HuH-7.5 (cell line): Measurements from ENCODE around the gene BHLHE23.

Experiments
- DNase-seq: peaks from one replicate; pipeline ENCODE4 v3.0.0; 2011; ENCODE audit warnings: low spot score

Gene BHLHE23

DNA sequence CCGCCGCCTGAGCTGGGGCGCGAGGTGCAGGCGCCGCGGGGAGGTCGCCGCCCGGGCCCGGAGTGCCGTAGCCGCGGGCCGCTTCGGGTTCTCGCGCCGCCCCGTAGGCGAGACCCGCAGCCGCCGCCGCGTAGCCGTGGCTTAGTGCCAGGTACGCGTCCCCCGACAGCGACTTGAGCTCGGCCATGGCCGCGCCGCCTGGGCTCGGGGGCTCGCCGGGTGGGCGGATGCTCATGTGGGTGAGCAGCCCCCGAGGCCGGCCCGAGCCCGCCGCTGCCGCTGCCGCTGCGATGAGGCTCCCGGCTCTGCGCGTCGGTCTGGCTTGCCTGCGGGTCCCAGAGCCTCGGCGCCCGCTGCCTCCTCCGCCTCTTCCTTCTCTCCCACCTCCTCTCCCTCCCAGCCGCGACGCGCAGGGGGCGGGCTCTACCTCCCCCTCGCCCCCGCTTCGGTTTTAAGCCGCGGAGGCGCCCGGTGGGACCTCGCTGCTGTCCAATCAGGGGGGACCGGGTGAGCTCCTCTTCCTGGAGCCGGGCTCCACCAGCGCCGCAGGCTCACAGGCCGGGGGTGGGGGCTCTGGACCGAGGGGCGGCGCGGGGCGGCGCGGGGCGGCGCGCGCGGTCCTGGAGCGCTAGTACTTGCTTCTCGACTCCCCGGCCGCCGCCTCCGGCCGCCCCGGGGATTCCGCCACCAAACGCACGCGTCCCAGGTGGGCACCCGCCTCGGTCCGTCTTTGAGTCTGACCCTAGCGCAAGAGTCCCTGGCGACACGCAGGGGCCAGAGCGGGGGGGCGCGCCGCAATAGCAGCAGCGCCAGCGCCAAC lies at the start of gene BHLHE23:
Gene BHLHE23, minus strand, starts transcription at position 425 of the 820 bp plus-strand sequence. Its CDS starts 190 bp downstream, at position 235.
- DNase-seq = no peak

- DNase-seq = no peak
These were observed 48.9 kb upstream of the BHLHE23 start for GRCh38 chr20:63055575-63056235.

DNA sequence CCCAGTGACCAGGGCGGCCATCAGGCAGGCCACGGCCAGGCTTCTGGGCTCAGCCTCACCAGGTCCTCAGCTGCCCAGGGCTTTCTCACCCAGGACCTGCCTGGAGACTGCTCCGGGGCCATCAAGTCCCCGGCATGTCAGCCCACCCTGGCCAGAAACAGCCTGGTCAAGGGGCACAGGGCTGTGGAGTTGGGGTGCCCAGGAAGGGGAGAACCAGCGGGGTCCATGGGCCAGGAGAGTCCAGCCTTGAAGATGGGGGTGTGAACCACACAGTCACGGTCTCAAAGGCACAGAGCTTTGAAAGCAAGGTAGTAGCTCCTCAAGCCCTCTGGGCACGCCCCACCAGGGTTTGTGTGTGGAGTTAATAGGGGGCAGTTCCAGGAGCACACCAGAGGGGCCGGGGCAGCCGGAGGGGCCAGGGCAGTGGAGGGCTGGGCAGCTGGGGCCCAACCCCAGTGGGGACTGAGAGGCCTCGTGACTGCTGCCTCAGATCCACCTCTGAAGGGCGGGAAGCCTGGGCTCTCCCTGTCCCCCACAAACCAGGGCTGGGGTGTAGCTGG lies 48.0 kb upstream of the BHLHE23 start:
- no peak for DNase-seq

DNA sequence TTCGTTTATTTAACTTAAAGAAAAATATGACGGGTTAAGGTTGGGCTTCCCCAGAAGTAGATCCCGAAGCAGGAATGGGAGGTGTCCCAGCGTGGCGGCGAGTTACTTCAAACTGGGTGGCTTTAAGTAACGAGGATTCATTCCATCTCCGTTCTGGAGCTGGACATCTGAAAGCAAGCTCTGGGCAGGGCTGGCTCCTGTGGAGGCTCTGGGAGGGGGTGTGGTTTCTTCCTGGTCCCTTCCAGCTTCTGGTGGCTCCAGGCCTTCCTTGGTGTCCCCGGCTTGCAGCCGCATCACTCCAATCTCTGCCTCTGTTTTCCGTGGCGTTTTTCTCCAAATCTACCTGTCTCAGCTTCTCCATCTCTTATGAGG lies 47.3 kb upstream of the BHLHE23 start:
- DNase-seq = no peak

- DNase-seq = no peak
These were observed 46.8 kb upstream of the BHLHE23 start for GRCh38 chr20:63053432-63054102.

DNA sequence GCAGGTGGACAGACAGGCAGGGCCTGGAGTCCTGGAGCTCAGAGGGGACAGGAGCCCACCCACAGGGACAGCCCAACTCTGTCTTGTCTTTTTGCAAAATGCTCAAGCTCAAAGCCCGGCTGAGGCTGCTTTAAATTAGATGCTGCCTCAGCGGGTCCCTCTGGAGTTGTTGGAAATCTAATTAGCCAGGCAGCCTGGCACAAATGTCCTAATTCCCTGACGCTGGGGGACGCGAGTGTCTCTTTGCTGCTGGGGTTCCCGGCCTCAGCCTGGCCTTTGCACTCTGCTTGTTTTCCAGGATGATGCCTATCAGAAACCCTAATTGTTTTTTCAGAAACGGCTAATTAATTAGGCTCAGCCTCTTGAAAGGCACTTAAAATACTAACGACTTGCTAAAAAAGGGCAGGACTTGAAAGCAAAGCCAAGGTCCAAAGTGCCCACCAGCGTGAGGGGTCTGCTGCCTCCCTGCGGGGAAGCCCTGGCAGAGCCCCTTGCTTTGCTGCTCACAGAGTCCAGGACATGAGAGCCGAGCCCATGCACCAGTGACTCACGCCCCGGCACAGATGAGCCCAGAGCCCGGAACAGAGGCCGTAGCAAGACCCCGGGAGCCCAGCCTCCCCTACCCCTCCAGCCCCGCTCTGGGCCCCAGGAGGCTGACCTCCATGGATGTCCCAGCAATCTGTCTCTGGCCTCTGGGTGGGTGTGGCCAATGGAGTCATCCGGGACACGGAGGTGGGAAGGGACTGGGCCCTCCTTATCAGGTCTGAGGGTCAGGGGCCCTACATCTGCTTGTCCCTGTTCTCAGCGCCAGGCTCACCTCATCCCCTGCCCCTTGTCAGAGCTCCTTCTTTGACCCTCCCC lies 46.0 kb upstream of the BHLHE23 start:
- no peak for DNase-seq

DNA sequence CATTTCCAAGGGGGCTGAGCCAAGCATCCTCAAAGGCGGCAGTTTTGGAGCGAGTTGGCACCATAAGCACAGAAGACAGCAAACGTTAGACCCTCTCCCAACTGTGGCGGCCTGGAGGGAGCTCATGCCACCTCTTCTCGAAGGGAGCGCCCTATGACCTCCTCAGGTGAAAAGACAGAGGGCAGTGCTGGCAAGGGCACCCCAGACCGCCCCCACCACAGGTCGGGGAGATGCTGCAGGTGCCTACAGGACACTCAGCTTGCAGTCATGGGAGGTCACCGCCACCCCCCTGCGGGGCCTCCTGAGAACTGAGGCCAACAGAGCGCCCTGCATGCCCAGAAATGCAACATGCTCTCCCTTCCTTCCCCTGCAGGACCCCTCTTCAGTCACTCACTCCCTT lies 45.1 kb upstream of the BHLHE23 start:
- no peak for DNase-seq

DNA sequence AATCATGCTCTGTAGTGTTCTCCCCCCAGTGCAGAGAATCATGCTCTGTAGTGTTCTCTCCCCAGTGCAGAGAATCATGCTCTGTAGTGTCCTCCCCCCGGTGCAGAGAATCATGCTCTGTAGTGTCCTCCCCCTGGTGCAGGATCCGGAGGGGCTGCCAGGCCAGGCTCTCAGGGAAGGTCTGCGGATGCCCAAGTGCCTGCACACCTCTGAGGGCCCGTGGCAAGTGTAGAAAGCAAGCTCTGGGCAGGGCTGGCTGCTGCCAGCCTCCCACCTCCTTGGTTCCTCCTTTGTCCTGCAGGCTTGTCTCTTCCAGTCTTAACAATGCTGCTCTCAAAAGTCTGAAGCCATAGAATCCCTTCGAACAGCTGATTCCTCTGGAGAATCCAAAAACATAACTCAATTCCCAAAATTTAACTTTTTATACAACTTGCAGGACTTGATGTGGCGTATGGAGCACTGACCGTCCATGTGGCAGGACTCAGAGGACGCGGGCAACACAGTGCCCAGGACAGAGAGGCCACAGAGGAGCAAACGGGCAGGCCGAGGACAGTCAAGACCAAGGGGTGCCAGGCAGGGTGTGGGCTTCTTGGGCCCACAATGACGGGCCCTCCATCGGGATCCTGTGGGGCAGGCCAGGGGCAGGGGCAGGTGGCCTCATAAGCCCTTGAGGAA lies 44.6 kb upstream of the BHLHE23 start:
- no peak for DNase-seq

- no peak for DNase-seq
These were observed 43.6 kb upstream of the BHLHE23 start for GRCh38 chr20:63050406-63050805.

DNA sequence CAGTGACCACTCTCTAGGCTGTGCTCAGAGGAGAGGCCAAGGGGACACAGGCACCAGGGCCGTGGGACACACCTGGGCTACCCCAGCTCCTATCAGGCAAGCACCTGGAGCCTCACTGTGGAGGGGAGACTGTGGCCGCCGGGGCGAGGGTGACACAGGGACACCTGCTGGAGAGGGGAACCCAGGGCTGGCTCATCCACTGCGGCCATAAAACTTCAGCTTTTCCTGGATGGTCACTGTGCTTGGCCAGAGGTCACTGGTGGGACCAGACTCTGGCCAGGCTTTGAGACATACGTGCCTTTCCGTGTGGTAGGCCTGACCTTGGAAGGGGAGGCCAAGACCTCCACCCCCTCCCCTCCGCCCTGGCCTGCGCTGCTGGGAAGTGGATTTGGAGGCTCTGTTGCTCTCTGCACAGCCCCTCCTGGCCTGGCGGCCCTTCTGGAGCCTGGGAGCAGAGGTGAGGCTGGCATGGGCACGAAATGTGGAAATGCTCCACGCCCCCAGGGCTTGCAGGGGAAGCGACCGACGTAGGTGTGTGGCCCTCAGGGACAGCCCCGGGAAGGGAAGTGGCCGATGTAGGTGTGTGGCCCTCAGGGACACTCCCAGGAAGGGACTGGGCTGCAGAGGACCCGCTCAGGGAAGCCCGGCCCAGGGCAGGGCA lies 42.9 kb upstream of the BHLHE23 start:
- DNase-seq = no peak

GRCh38 chr20:63049191-63049518 lies 42.4 kb upstream of the BHLHE23 start:
- no peak for DNase-seq

DNA sequence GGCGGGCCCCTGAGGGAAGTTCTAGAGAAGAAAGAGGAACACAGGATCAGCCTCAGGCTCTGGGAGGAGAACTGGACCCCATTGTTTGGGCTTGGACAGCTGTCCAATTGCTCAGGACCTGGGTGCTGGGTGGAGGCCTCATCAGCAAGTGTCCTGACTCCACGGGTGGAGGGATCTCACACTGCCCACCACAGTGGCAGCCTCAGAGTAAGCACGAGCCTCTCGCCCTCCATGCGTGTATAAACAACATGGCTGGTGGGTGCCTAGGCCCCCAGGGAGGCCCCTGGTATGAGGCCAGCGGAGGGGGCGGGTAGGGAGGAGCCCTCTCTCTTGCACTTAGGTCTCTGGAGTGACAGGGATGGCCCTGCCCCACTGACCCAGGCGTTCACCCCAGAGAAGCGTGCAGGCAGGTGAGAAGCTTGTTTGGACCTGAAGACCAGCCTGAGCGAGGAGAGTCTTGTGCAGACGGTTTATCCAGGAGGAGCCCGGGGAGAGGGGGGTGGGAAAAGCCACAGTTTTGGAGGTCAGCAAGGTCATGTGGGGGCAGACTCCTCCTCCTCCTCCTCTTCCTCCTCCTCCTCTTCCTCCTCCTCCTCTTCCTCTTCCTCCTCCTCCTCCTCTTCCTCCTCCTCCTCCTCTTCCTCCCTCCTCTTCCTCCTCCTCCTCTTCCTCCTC lies 41.9 kb upstream of the BHLHE23 start:
- no peak for DNase-seq

DNA sequence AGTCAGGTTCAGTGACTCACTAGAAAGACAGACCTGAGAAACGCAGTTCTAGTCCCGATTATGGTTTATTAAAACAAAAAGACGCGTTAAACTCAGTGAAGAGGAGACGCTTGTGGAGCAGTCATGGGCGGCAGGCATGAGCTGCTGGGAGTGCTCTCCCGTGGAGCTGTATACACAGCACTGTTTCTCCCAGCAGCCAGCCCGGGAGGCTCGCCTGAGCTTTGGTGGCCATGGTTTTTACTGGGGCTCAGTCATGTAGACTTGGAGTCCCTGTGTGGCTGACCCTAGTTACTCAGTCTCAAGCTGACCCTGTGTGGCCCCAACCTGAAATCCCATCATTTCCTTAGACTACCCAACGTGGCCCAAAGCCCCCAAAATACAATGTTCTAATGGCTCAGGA lies 41.2 kb upstream of the BHLHE23 start:
- DNase-seq = no peak

DNA sequence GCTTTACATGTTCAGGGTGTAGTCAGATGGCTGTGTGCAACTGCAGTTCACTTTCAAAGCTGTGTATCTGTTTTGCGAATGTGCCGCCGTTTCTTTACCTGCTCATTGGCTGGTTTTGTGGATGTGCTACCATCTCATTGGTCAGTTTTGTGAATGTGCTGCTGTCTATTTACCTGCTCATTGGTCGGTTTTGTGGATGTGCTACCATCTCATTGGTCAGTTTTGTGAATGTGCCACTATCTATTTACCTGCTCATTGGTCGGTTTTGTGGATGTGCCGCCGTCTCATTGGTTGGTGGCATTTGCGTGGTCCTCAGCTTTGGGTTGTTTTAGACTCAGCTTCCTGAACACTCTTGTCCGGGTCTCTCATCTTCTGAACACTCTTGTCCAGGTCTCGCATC lies 40.5 kb upstream of the BHLHE23 start:
- no peak for DNase-seq

DNA sequence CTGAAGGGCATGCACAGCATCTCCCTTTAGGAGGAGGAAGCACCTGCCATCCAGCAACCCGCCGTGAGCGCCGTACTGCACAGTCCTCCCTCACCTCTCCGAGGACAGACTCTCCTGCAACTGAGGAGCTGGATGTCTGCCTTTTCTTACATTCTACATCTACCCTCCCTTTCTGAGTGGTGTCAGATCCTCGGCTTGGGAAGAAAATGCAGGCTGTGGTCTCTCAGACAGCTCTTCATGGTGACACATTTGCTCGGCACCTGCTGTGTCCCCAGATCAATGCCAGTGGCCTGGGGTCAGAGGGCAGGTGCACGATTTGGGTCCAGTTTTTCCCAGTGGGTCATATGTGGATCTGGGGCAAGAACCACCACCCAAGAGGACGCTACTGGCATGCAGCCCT lies 40.1 kb upstream of the BHLHE23 start:
- DNase-seq = no peak

DNA sequence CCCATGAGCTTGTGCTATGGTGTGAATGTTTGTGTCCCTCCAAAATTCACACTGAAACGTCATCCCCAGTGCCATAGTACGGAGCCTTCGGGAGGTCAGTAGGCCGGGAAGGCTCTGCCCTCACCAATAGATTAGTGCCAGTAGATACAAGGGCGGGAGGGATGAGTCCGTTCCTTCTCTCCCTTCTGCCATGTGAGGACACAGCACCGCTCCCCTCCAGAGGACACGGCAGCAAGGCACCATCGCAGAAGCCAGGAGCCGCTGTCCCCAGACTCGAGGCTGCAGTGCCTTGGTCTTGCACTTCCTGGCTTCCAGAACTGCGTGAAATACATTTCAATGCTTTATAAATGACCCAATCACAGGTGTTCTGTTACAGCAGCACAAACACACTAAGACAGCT lies 39.2 kb upstream of the BHLHE23 start:
- DNase-seq = no peak

GRCh38 chr20:63045401-63045800 lies 38.6 kb upstream of the BHLHE23 start:
- no peak for DNase-seq

GRCh38 chr20:63044605-63045004 lies 37.8 kb upstream of the BHLHE23 start:
- DNase-seq = no peak

DNA sequence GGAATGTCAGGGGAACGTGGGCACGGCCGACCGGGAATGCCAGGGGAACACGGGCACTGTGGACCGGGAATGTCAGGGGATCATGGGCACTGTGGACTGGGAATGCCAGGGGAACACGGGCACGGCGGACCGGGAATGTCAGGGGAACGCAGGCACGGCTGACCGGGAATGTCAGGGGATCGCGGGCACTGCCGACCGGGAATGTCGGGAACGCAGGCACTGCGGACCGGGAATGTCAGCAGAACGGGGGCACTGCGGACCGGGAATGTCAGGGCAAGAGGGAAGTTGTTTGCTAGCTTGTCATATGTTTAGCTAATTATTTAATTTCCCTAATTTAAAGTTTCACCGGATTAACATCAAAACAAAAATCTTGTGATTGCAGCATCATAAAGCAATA lies 37.4 kb upstream of the BHLHE23 start:
- DNase-seq = no peak
